ENCODE results near the gene ALPL.
A peak's percentile ranks its signal among the peaks of the same experiment; 100 is the strongest.

The ALPL gene

GRCh38 chr1:21621761-21622436 lies 112.7 kb downstream of the ALPL start:
- DNase-seq, result no peak

DNA sequence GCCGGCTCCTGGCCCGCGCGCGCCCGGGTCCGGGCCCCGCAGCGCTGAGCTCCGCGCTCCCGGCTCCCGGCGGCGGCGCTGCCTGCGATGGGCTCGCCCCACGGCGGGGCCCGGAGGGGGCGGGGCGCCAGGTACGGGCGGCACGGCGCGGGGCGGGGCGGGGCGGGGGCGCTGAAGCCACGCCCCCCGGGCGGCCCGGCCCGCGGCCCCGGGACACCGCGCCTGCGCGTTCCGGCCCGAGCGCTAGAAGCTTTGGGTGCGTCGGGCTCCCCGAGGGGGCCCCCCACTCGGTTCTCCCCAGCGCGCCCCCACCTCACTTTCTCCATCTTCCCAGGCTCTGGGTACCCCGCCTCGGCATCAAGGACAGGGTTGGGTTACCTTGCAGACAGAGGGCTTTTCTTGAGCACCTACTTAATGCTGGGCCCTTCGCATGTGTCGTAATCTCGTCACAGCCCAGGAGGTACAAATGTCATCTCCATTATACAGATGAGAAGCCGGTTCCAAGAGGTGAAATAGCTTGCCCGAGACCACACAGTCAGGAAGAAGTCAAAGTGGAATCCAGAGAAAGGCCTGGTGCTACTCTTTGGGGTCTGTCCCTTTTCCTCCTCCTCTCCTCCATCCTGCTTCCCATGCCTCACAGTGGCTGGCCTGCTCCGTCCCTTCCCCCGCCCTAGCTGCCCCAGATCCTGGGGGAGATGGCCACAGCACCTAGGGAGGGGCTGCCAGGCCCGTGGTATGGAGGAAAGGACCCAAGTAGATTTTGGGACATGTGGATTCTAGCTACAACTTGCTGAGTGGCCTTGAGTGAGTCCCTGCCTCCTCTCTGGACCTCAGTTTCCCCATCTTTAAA lies 113.5 kb downstream of the ALPL start:
- DNase-seq, result peak; percentile 37

GRCh38 chr1:21623410-21623961 lies 114.3 kb downstream of the ALPL start:
- DNase-seq, result no peak

DNA sequence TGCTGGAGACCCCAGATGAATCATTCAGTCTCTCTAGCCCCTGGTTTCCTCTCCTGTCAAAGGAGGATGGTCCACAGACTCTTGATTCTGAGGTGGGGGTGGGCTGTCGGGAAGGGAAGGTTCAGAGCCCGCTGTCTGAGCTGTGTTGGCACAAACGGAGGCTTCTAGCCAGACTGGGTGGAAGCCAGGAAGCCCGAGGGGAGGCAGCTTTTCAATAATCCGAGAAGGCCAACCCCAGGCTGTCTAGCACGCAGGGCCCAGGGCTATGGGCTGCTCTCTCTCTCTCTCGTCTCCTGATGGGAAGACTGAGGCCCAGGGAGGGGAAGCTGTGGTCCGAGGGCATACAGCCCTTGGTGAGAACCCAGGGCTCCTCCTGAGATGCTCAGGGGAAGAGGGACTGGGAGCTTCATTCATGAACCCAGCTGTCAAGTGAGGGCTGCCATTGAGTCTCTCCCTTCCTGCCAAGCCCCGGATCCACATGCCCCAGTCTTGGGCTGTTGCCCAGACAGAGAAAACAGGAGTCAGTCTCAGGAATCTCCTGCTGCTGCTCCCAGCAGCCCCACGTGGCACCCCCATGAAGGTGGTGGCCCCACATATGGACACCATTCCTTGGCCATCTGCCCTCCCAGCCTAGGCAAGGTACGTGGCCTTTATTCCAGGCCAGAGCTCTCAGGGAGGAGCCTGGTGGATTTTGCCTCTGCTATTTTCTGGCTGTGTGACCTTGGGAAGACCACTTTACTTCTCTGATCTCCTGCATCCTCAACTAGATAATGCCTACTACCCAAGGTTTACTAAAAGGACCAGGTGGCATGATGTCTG lies 115.6 kb downstream of the ALPL start:
- DNase-seq, result no peak

GRCh38 chr1:21625390-21626190 lies 116.4 kb downstream of the ALPL start:
- DNase-seq, result no peak

GRCh38 chr1:21626921-21627339 lies 117.7 kb downstream of the ALPL start:
- no peak for DNase-seq
